Heart left ventricle (tissue), 16 donors: ENCODE data around the gene AMFR. TPM values are rescaled to one million over a fixed set of nuclear protein-coding genes. Genes with fewer than 3 reads are reported as not detected.
A peak's percentile ranks its signal among the peaks of the same experiment; 100 is the strongest.
"Not testable (repeated sequence)": the region's sequence is repeated elsewhere in the genome, so short reads cannot be mapped to it uniquely, and the experiment has no call there.

Experiments used
- ATAC-seq, 4 donors: fragments of 200-7000 bp; cut with Tn5 transposase; one replicate each; pipeline ENCODE4 v1.9.1; 2020 to 2022; ENCODE audit warnings: moderate library complexity in 4 of 4, mild to moderate bottlenecking in 3 of 4, moderate number of reproducible peaks in 1 of 4
- DNase-seq, 5 donors: peaks; one replicate each; pipeline ENCODE4 v3.0.0-alpha.2; 2020
- H3K27ac ChIP-seq, 12 donors: fragments of 200-600 bp; sonication (generic) in 4 of 12; one replicate each; pipeline versions ENCODE4 v1.5.0 to v1.8.0; 2016 to 2022; ENCODE audit warnings: mild to moderate bottlenecking in 2 of 12
- H3K27me3 ChIP-seq, 9 donors: fragments of 200-600 bp; sonication (generic) in 2 of 9; one replicate each; pipeline versions ENCODE4 v1.5.1 to v1.8.0; 2016 to 2022; ENCODE audit warnings: mild to moderate bottlenecking in 3 of 9
- H3K36me3 ChIP-seq, 9 donors: fragments of 200-600 bp; sonication (generic) in 2 of 9; one replicate each; pipeline versions ENCODE4 v1.5.0 to v1.8.0; 2018 to 2022; ENCODE audit warnings: mild to moderate bottlenecking in 2 of 9
- H3K4me1 ChIP-seq, 12 donors: fragments of 200-600 bp; sonication (generic) in 4 of 12; one replicate each; pipeline versions ENCODE4 v1.5.0 to v1.8.0; 2016 to 2022; ENCODE audit warnings: mild to moderate bottlenecking in 3 of 12
- H3K4me3 ChIP-seq, 12 donors: fragments of 200-600 bp; sonication (generic) in 4 of 12; one replicate each; pipeline versions ENCODE4 v1.5.0 to v1.8.0; 2017 to 2022; ENCODE audit warnings: mild to moderate bottlenecking in 9 of 12, moderate library complexity in 4 of 12
- H3K9me3 ChIP-seq, 12 donors: fragments of 200-600 bp; sonication (generic) in 4 of 12; one replicate each; pipeline versions ENCODE4 v1.5.0 to v1.8.0; 2016 to 2022; ENCODE audit warnings: mild to moderate bottlenecking in 1 of 12
- POLR2A ChIP-seq, 2 donors: fragments of 450-650 bp; IDR thresholded peaks; one replicate each; pipeline ENCODE4 v1.6.1; 2017; ENCODE audit warnings: antibody characterized with exemption in 2 of 2, mild to moderate bottlenecking in 2 of 2, moderate library complexity in 2 of 2
- WGBS, 4 donors: extraction: QIAGEN DNeasy Blood & Tissue Kit in 2 of 4; methylation state at CpG; one replicate each; pipeline versions ENCODE4 v1.1.5 to v1.1.7; 2013 to 2018; 5-methylcytosine and 5-hydroxymethylcytosine counted together
- intact Hi-C, 10 donors: fragments of 100-400 bp; cut with DNase I; formaldehyde crosslinking; loops; one replicate each; pipeline versions ENCODE4 v1.11.1 to v1.14.2; 2022
- polyA plus RNA-seq, 2 donors: library from polyadenylated mRNA; stranded (reverse); fragments of 200-250 nt; gene quantifications; one replicate each; pipeline ENCODE4 v1.2.3, GENCODE V29; 2013
- total RNA-seq, 9 donors: library from RNA; depleted of rRNA in 2 of 9; stranded (reverse); fragments of >200 nt in 2 of 9; fragmentation: NEBNext Ultra II Directional in 3 of 9; extraction: Animal tissue kit (Norgen Biotek cat#: 25700) in 3 of 9; gene quantifications; one replicate each; pipeline versions ENCODE4 v1.1.0 to v1.2.4, GENCODE V29; 2016 to 2023
- TF ChIP-seq, protein P1 (sequence below), 12 donors: fragments of 200-600 bp; sonication (generic) in 4 of 12; IDR thresholded peaks; one replicate each; pipeline versions ENCODE4 v1.5.0 to v1.8.0; 2018 to 2022; ENCODE audit warnings: antibody characterized with exemption in 12 of 12, mild to moderate bottlenecking in 5 of 12
- donor health status: ischemic (EF 13 %, LVEDD 7.1; RV severe dilation, severe dysfunction).
- donor health status: healthy with polysubstance abuse.
- donor health status: DM: no; HTN: yes; CAD: no.
- donor health status: DM: no; HTN: no; CAD: no.
- donor health status: ischemic (EF 25% LVEDD 6.9; RV normal size, moderate dysfunction).
- donor health status: ischemic (EF 25% LVEDD 5.7; RV mildly dilated, moderate dysfunction).
- donor health status: healthy.
- donor health status: DM: yes; HTN: yes; CAD: no.
- donor health status: ischemic (EF 35%, LVEDD 5.7; RV mildly dilated, moderate dysfunction).
- donor health status: nonischemic (EF 11% LVEDD 7.7; RV severe dilation, severe dysfunction).
- donor health status: DM: yes; HTN: yes; CAD: no.
- donor health status: PGD.
- donor health status: ischemic (EF 29% LVEDD 5.4; RV normal size, mild dysfunction).
- donor health status: nonischemic (EF 23%, LVEDD 6.1; RV moderate dilation, normal function).

Gene AMFR
- total and polyA plus RNA-seq, 11 donors = 26.4 to 146 (median 84.8) TPM

GRCh38 chr16:56387396-56387795, 37.9 kb downstream of the AMFR start:
- Histone ChIP-seq H3K27ac (no peak overlapping the region), H3K27me3 (no peaks in the 10 kb centered on the region), H3K9me3 (peaks cover 0 to 6% (median 0%) of the 10 kb centered on the region in 12 donors), H3K4me1 (peaks cover 0 to 14% (median 0%) of the 10 kb centered on the region in 12 donors), H3K36me3 (peaks cover 0 to 100% (median 94%) of the 10 kb centered on the region in 9 donors), H3K4me3 (no peak overlapping the region)
- intact Hi-C loops = no loop called here
- 74 to 99% (median 96%) methylated on average over 3 of the region's 3 CpGs for WGBS, 4 donors
- ATAC-seq (no peak), DNase-seq (no peak)
- no peak for TF ChIP-seq POLR2A (IDR thresholded peaks at IDR 0.05)
- TF ChIP-seq, protein P1, sequence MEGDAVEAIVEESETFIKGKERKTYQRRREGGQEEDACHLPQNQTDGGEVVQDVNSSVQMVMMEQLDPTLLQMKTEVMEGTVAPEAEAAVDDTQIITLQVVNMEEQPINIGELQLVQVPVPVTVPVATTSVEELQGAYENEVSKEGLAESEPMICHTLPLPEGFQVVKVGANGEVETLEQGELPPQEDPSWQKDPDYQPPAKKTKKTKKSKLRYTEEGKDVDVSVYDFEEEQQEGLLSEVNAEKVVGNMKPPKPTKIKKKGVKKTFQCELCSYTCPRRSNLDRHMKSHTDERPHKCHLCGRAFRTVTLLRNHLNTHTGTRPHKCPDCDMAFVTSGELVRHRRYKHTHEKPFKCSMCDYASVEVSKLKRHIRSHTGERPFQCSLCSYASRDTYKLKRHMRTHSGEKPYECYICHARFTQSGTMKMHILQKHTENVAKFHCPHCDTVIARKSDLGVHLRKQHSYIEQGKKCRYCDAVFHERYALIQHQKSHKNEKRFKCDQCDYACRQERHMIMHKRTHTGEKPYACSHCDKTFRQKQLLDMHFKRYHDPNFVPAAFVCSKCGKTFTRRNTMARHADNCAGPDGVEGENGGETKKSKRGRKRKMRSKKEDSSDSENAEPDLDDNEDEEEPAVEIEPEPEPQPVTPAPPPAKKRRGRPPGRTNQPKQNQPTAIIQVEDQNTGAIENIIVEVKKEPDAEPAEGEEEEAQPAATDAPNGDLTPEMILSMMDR (IDR thresholded peaks at IDR 0.05) = no peak

DNA sequence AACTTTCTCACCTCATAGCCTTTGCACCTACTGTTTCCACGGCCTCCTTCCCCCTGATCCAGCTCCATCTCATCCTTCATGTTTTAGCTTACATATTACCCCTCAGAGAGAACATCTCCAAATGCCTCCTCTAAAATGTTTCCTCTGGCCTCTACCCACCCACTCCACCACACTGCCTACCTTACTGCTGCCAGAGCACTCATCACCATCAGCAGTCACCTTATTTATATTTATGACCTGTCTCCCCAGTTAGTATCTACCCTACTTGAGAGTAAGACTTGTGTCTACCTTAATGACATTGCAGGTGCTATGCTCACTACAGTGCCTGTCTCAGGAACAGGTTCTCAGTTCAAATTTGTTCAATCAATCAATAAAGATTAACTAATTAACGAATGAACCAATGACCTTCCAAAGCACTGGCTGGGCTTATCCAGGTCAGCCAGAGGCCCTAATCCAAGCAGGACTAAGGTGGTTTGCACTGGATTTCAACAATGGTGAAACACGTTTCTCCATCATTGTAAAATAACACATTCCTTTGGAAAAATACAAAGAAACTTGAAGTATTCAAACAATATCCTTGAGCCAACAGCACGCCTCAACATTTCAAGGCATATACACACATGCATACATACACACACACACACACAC, 41.1 kb downstream of the AMFR start:
- Histone ChIP-seq H3K27ac (no peak overlapping the region), H3K36me3 (peaks cover 0 to 100% (median 92%) of the 10 kb centered on the region in 9 donors), H3K4me1 (peaks cover 0 to 14% (median 0%) of the 10 kb centered on the region in 12 donors), H3K9me3 (peaks cover 0 to 25% (median 10%) of the 10 kb centered on the region in 12 donors), H3K4me3 (no peak overlapping the region), H3K27me3 (no peaks in the 10 kb centered on the region)
- DNase-seq (no peak), ATAC-seq (peak in 3 of 4 donors; percentile 26 to 65 (median 36))
- WGBS, 4 donors = 84 to 95% (median 93%) methylated on average over 4 of the region's 4 CpGs
- TF ChIP-seq, protein P1 (IDR thresholded peaks at IDR 0.05) = no peak
- TF ChIP-seq POLR2A (IDR thresholded peaks at IDR 0.05) = no peak
- intact Hi-C loops = no loop called here

GRCh38 chr16:56382901-56383355, 42.4 kb downstream of the AMFR start:
- intact Hi-C loops = no loop called here
- no peak overlapping the region for H3K4me3 ChIP-seq
- peaks cover 0 to 14% (median 0%) of the 10 kb centered on the region in 12 donors for H3K4me1 ChIP-seq
- 63 to 76% (median 73%) methylated on average over 5 of the region's 5 CpGs for WGBS, 4 donors
- peaks cover 0 to 99% (median 90%) of the 10 kb centered on the region in 9 donors for H3K36me3 ChIP-seq
- H3K27ac ChIP-seq = no peak overlapping the region
- TF ChIP-seq, protein P1 (IDR thresholded peaks at IDR 0.05) = no peak
- no peak for TF ChIP-seq POLR2A (IDR thresholded peaks at IDR 0.05)
- ATAC-seq (peak in 2 of 4 donors; percentile 24 to 49), DNase-seq (no peak)
- peaks cover 0 to 25% (median 10%) of the 10 kb centered on the region in 12 donors for H3K9me3 ChIP-seq
- no peaks in the 10 kb centered on the region for H3K27me3 ChIP-seq

GRCh38 chr16:56382459-56382858, 42.9 kb downstream of the AMFR start:
- no peaks in the 10 kb centered on the region for H3K27me3 ChIP-seq
- intact Hi-C loops = no loop called here
- DNase-seq (no peak), ATAC-seq (no peak)
- peaks cover 0 to 99% (median 85%) of the 10 kb centered on the region in 9 donors for H3K36me3 ChIP-seq
- WGBS, 4 donors = 93 to 99% (median 96%) methylated on average over 4 of the region's 4 CpGs
- H3K4me3 ChIP-seq = no peak overlapping the region
- H3K27ac ChIP-seq = no peak overlapping the region
- H3K9me3 ChIP-seq = peaks cover 0 to 27% (median 10%) of the 10 kb centered on the region in 12 donors
- H3K4me1 ChIP-seq = peaks cover 0 to 14% (median 0%) of the 10 kb centered on the region in 12 donors
- TF ChIP-seq, protein P1 (IDR thresholded peaks at IDR 0.05) = no peak
- TF ChIP-seq POLR2A (IDR thresholded peaks at IDR 0.05) = no peak

DNA sequence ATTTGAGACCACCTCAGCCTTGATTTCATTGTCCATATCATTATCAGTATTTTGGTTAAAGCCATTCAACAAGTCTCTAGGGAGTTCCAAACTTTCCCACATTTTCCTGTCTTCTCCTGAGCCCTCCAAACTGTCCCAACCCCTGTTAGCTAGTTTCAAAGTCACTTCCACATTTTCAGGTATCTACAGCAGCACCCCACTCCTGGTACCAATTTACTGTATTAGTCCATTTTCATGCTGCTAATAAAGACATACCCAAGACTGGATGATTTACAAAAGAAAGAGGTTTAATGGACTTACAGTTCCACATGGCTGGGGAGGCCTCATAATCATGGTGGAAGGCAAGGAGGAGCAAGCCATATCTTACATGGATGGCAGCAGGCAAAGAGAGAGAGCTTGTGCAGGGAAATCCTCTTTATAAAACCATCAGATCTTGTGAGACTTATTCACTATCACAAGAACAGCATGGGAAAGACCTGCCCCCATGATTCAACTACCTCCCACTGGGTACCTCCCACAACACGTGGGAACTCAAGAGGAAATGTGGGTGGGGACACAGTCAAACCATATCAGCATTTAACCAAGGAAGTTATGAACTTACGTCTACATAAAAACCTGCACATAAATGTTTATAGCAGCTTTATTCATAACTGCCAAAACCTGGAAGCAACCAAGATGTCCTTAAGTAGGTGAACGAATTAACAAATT, 44.4 kb downstream of the AMFR start:
- intact Hi-C loops, ATAC-seq, H3K27ac ChIP-seq, H3K4me3 ChIP-seq, H3K27me3 ChIP-seq, DNase-seq: not testable (repeated sequence)
- H3K4me1 ChIP-seq = peaks cover 0 to 14% (median 0%) of the 10 kb centered on the region in 12 donors
- peaks cover 0 to 86% (median 72%) of the 10 kb centered on the region in 9 donors for H3K36me3 ChIP-seq
- H3K9me3 ChIP-seq = peaks cover 0 to 29% (median 10%) of the 10 kb centered on the region in 12 donors
- 94 to 98% (median 96%) methylated on average over 3 of the region's 3 CpGs for WGBS, 4 donors

DNA sequence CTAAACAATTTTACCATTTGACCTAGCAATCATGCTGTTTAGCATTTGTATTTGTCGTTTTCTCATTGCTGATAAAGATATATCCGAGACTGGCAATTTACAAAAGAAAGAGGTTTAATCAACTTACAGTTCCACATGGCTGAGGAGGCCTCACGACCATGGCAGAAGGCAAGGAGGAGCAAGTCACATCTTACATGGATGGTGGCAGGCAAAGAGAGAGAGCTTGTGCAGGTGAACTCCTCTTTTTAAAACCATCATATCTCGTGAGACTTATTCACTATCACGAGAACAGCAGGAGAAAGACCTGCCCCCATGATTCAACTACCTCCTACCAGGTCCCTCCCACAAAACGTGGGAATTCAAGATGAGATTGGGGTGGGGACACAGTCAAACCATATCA, 46.3 kb downstream of the AMFR start:
- intact Hi-C loops, H3K27ac ChIP-seq, ATAC-seq, H3K4me3 ChIP-seq, H3K27me3 ChIP-seq, DNase-seq: not testable (repeated sequence)
- Histone ChIP-seq H3K36me3 (peaks cover 0 to 77% (median 55%) of the 10 kb centered on the region in 9 donors), H3K9me3 (peaks cover 0 to 29% (median 10%) of the 10 kb centered on the region in 12 donors), H3K4me1 (peaks cover 0 to 11% (median 0%) of the 10 kb centered on the region in 12 donors)
- WGBS, 4 donors = 88 to 97% (median 92%) methylated on average over 6 of the region's 6 CpGs
